H4 (cell line): ENCODE results near the gene RAB17. TPM values are rescaled to one million over a fixed set of nuclear protein-coding genes. Genes with fewer than 3 reads are reported as not detected.
A peak's percentile ranks its signal among the peaks of the same experiment; 100 is the strongest.

Source experiments
- DNase-seq: peaks from one replicate; pipeline ENCODE4 v3.0.0-alpha.2; 2015; ENCODE audit warnings: low spot score
- total RNA-seq: library from RNA; depleted of rRNA; stranded (reverse); fragments of >200 nt; shearing (Covaris generic); gene quantifications from 2 replicates; pipeline ENCODE4 v1.2.3, GENCODE V29; 2014

Gene RAB17
- total RNA-seq, 1 experiment from 2014 or later = not detected

- DNase-seq = no peak
These were observed 25.9 kb downstream of the RAB17 start for GRCh38 chr2:237564526-237565131.

- DNase-seq = no peak
These were observed 26.7 kb downstream of the RAB17 start for GRCh38 chr2:237563816-237564215.

- DNase-seq = no peak
These were observed 29.3 kb downstream of the RAB17 start for GRCh38 chr2:237561221-237561620.

- DNase-seq = no peak
These were observed 31.4 kb downstream of the RAB17 start for GRCh38 chr2:237558961-237559641.

GRCh38 chr2:237557633-237558015 lies 32.9 kb downstream of the RAB17 start:
- no peak for DNase-seq

- DNase-seq = no peak
These were observed 33.5 kb downstream of the RAB17 start for GRCh38 chr2:237556773-237557632.

- no peak for DNase-seq
These were observed 35.0 kb downstream of the RAB17 start for GRCh38 chr2:237555560-237555959.

- DNase-seq = no peak
These were observed 36.6 kb downstream of the RAB17 start for GRCh38 chr2:237553948-237554347.

- DNase-seq = no peak
These were observed 37.6 kb downstream of the RAB17 start for GRCh38 chr2:237552908-237553307.

GRCh38 chr2:237551071-237551574 lies 39.4 kb downstream of the RAB17 start:
- DNase-seq = no peak

- no peak for DNase-seq
These were observed 40.7 kb downstream of the RAB17 start for GRCh38 chr2:237549643-237550415.

- DNase-seq = no peak
These were observed 41.3 kb downstream of the RAB17 start for GRCh38 chr2:237549216-237549615.

- DNase-seq = peak; percentile 20
These were observed 42.6 kb downstream of the RAB17 start for GRCh38 chr2:237547841-237548416.

GRCh38 chr2:237546876-237547395 lies 43.6 kb downstream of the RAB17 start:
- no peak for DNase-seq

- no peak for DNase-seq
These were observed 44.3 kb downstream of the RAB17 start for GRCh38 chr2:237546040-237546875.

- no peak for DNase-seq
These were observed 48.4 kb downstream of the RAB17 start for GRCh38 chr2:237542001-237542704.

GRCh38 chr2:237541243-237541642 lies 49.3 kb downstream of the RAB17 start:
- DNase-seq = no peak

GRCh38 chr2:237540823-237541222 lies 49.7 kb downstream of the RAB17 start:
- DNase-seq = peak; percentile 48

- DNase-seq = no peak
These were observed 50.2 kb downstream of the RAB17 start for GRCh38 chr2:237540223-237540775.
